Testis (tissue), 2 donors: ENCODE results near the gene BIN2.

Source experiments
- POLR2A ChIP-seq: fragments of 450-650 bp; IDR thresholded peaks from one replicate; pipeline ENCODE4 v1.6.1; 2017; ENCODE audit warnings: antibody characterized with exemption, mild to moderate bottlenecking, moderate library complexity
- TF ChIP-seq, protein P1 (sequence below), 3 experiments: fragments of 450-650 bp in 2 of 3; fragments of 200-600 bp in 1 of 3; sonication (generic) in 1 of 3; IDR thresholded peaks; one replicate each; pipeline ENCODE4 v1.5.1; 2016 to 2019; ENCODE audit warnings: antibody characterized with exemption in 3 of 3, mild to moderate bottlenecking in 2 of 3, moderate library complexity in 1 of 3

GRCh38 chr12:51372021-51372420 is 48.0 kb upstream of the BIN2 start:
- TF ChIP-seq, protein P1, sequence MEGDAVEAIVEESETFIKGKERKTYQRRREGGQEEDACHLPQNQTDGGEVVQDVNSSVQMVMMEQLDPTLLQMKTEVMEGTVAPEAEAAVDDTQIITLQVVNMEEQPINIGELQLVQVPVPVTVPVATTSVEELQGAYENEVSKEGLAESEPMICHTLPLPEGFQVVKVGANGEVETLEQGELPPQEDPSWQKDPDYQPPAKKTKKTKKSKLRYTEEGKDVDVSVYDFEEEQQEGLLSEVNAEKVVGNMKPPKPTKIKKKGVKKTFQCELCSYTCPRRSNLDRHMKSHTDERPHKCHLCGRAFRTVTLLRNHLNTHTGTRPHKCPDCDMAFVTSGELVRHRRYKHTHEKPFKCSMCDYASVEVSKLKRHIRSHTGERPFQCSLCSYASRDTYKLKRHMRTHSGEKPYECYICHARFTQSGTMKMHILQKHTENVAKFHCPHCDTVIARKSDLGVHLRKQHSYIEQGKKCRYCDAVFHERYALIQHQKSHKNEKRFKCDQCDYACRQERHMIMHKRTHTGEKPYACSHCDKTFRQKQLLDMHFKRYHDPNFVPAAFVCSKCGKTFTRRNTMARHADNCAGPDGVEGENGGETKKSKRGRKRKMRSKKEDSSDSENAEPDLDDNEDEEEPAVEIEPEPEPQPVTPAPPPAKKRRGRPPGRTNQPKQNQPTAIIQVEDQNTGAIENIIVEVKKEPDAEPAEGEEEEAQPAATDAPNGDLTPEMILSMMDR (IDR thresholded peaks at IDR 0.05) = no peak
- no peak for TF ChIP-seq POLR2A
